GM23338 (cell line): ENCODE measurements around the gene KCMF1. TPM values are rescaled to one million over a fixed set of nuclear protein-coding genes. Genes with fewer than 3 reads are reported as not detected.

Experiments
- ATAC-seq: fragments of 200-7000 bp; cut with Tn5 transposase; 3 replicates; pipeline ENCODE4 v1.9.1; 2020
- DNase-seq: peaks from one replicate; pipeline ENCODE4 v3.0.0-alpha.2; 2015; ENCODE audit warnings: low spot score
- H2AFZ ChIP-seq: fragments of 200-600 bp; sonication (generic); 2 replicates; pipeline ENCODE4 v1.8.0; 2016; ENCODE audit warnings: antibody characterized with exemption, mild to moderate bottlenecking, moderate library complexity
- H3F3A ChIP-seq: fragments of 200-600 bp; sonication (generic); replicated peaks from 2 replicates; pipeline ENCODE4 v1.8.0; 2017; ENCODE audit warnings: antibody characterized with exemption, mixed run types, low read depth
- H3K27ac ChIP-seq: fragments of 200-600 bp; sonication (generic); 2 replicates; pipeline ENCODE4 v1.6.1; 2016; ENCODE audit warnings: low read depth
- H3K27me3 ChIP-seq: fragments of 200-600 bp; sonication (generic); 2 replicates; pipeline ENCODE4 v1.8.0; 2016; ENCODE audit warnings: mild to moderate bottlenecking, mixed run types, moderate library complexity; ENCODE audit not compliant: insufficient read depth
- H3K36me3 ChIP-seq: fragments of 200-600 bp; sonication (generic); 2 replicates; pipeline ENCODE4 v1.8.0; 2016; ENCODE audit warnings: mild to moderate bottlenecking; ENCODE audit not compliant: insufficient read depth
- H3K4me1 ChIP-seq: fragments of 200-600 bp; sonication (generic); 2 replicates; pipeline ENCODE4 v1.8.0; 2016; ENCODE audit warnings: mild to moderate bottlenecking, moderate library complexity; ENCODE audit not compliant: insufficient read depth
- H3K4me2 ChIP-seq: fragments of 200-600 bp; sonication (generic); 2 replicates; pipeline ENCODE4 v1.7.1; 2017; ENCODE audit warnings: mixed run types
- H3K4me3 ChIP-seq: fragments of 200-600 bp; sonication (generic); 2 replicates; pipeline ENCODE4 v1.6.1; 2016; ENCODE audit warnings: mixed run types
- H3K79me2 ChIP-seq: fragments of 200-600 bp; sonication (generic); replicated peaks from 2 replicates; pipeline ENCODE4 v1.8.0; 2017; ENCODE audit warnings: mild to moderate bottlenecking; ENCODE audit not compliant: insufficient read depth
- H3K9me2 ChIP-seq: fragments of 200-600 bp; sonication (generic); 2 replicates; pipeline ENCODE4 v1.8.0; 2017; ENCODE audit not compliant: insufficient read depth
- H4K20me1 ChIP-seq: fragments of 200-600 bp; sonication (generic); replicated peaks from 2 replicates; pipeline ENCODE4 v1.8.0; 2017; ENCODE audit warnings: mild to moderate bottlenecking; ENCODE audit not compliant: insufficient read depth
- H3K27ac Mint-ChIP-seq: 2 replicates; pipeline ENCODE4 v1.8.0; 2020; ENCODE audit warnings: inconsistent platforms, mild to moderate bottlenecking, moderate library complexity, mixed read lengths
- H3K27me3 Mint-ChIP-seq: 3 replicates; pipeline ENCODE4 v1.8.0; 2022; ENCODE audit warnings: low read depth, mild to moderate bottlenecking, moderate library complexity, mixed read lengths, inconsistent platforms; ENCODE audit not compliant: insufficient read depth, poor library complexity
- H3K36me3 Mint-ChIP-seq: 3 replicates; pipeline ENCODE4 v1.8.0; 2021; ENCODE audit warnings: low read depth, mild to moderate bottlenecking, inconsistent platforms, moderate library complexity, mixed read lengths
- H3K4me1 Mint-ChIP-seq: 3 replicates; pipeline ENCODE4 v1.8.0; 2020; ENCODE audit warnings: mild to moderate bottlenecking, inconsistent platforms, mixed read lengths
- H3K4me3 Mint-ChIP-seq: 3 replicates; pipeline ENCODE4 v1.8.0; 2021; ENCODE audit warnings: moderate library complexity, mild to moderate bottlenecking, inconsistent platforms, mixed read lengths
- H3K9me3 Mint-ChIP-seq: 3 replicates; pipeline ENCODE4 v1.8.0; 2020; ENCODE audit warnings: moderate library complexity, mild to moderate bottlenecking, inconsistent platforms, mixed read lengths
- CREB1 ChIP-seq: fragments of 250-450 bp; sonication (Bioruptor Pico); IDR thresholded peaks from 2 replicates; pipeline ENCODE4 v1.5.0; 2020; ENCODE audit warnings: low read depth, mild to moderate bottlenecking, moderate library complexity
- EZH2phosphoT487 ChIP-seq: fragments of 200-600 bp; sonication (generic); IDR thresholded peaks from one replicate; pipeline ENCODE4 v1.8.1; 2018; ENCODE audit warnings: antibody characterized with exemption; ENCODE audit not compliant: unreplicated experiment
- JUNB ChIP-seq: IDR thresholded peaks from one replicate; pipeline ENCODE4 v1.6.1; 2016; ENCODE audit warnings: antibody characterized with exemption; ENCODE audit not compliant: unreplicated experiment
- NANOG ChIP-seq: IDR thresholded peaks from 2 replicates; pipeline ENCODE4 v1.6.1; 2016; ENCODE audit warnings: antibody characterized with exemption, borderline replicate concordance
- POLR2AphosphoS5 ChIP-seq: IDR thresholded peaks from 2 replicates; pipeline ENCODE4 v1.6.1; 2016; ENCODE audit warnings: antibody characterized with exemption, low read depth
- STAT1 ChIP-seq: IDR thresholded peaks from one replicate; pipeline ENCODE4 v1.6.1; 2016; ENCODE audit warnings: antibody characterized with exemption; ENCODE audit not compliant: unreplicated experiment
- ZNF114 ChIP-seq: fragments of 250-450 bp; sonication (Bioruptor Pico); IDR thresholded peaks from 2 replicates; pipeline ENCODE4 v1.5.0; 2020; ENCODE audit warnings: mild to moderate bottlenecking, moderate library complexity
- ZNF331 ChIP-seq: fragments of 250-450 bp; sonication (Bioruptor Pico); IDR thresholded peaks from 2 replicates; pipeline ENCODE4 v1.5.0; 2020; ENCODE audit warnings: low read depth, mild to moderate bottlenecking, moderate library complexity
- polyA plus RNA-seq: library from polyadenylated mRNA; unstranded; fragments of >200 nt; fragmentation: Nextera tagmentation; extraction: Ambion mirVana; gene quantifications from 2 replicates; pipeline ENCODE4 v1.2.1, GENCODE V29; 2016
- total RNA-seq: library from RNA; depleted of rRNA; stranded (reverse); fragments of >200 nt; shearing (Covaris generic); gene quantifications from 2 replicates; pipeline ENCODE4 v1.2.3, GENCODE V29; 2014
- TF ChIP-seq, protein P1 (sequence below): IDR thresholded peaks from one replicate; pipeline ENCODE4 v1.6.1; 2018; ENCODE audit warnings: antibody characterized with exemption; ENCODE audit not compliant: unreplicated experiment
- TF ChIP-seq, protein P2 (sequence below): IDR thresholded peaks from 2 replicates; pipeline ENCODE4 v1.6.1; 2016; ENCODE audit warnings: antibody characterized with exemption
- TF ChIP-seq, protein P3 (sequence below), 2 experiments: fragments of 200-600 bp in 1 of 2; sonication (generic) in 1 of 2; conservative IDR thresholded peaks; 2 replicates each; pipeline versions ENCODE4 v1.5.1 to v1.6.1; 2016 to 2017; ENCODE audit warnings: antibody characterized with exemption in 2 of 2, low read depth in 2 of 2, mild to moderate bottlenecking in 2 of 2, moderate library complexity in 1 of 2
- TF ChIP-seq, protein P4 (sequence below): fragments of 250-450 bp; sonication (Bioruptor Pico); IDR thresholded peaks from 2 replicates; pipeline ENCODE4 v1.5.0; 2020; ENCODE audit warnings: mild to moderate bottlenecking, moderate library complexity

The KCMF1 gene
- total and polyA plus RNA-seq, 2 experiments from 2014 or later: 29.3 to 120 TPM

DNA sequence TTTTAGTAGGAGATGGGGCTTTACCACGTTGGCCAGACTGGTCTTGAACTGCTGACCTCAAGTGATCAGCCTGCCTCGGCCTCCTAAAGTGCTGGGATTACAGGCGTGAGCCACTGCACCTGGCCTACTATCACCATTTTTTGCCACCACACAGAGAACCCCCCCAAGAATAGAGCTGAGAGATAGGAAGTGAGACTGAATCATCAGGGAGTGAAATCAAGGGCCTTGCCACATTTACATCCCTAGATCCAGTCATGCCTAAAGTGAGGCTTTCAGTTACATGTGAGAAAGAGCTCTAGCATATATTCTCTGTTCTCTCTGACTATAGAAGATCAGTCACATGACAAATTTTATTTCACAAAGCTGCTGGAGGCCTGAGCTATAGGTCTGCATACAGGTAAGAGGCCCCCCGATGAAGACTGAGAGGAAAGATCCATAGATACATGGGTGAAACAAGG, 28.0 kb upstream of the KCMF1 start (continued):
- TF ChIP-seq, protein P1, sequence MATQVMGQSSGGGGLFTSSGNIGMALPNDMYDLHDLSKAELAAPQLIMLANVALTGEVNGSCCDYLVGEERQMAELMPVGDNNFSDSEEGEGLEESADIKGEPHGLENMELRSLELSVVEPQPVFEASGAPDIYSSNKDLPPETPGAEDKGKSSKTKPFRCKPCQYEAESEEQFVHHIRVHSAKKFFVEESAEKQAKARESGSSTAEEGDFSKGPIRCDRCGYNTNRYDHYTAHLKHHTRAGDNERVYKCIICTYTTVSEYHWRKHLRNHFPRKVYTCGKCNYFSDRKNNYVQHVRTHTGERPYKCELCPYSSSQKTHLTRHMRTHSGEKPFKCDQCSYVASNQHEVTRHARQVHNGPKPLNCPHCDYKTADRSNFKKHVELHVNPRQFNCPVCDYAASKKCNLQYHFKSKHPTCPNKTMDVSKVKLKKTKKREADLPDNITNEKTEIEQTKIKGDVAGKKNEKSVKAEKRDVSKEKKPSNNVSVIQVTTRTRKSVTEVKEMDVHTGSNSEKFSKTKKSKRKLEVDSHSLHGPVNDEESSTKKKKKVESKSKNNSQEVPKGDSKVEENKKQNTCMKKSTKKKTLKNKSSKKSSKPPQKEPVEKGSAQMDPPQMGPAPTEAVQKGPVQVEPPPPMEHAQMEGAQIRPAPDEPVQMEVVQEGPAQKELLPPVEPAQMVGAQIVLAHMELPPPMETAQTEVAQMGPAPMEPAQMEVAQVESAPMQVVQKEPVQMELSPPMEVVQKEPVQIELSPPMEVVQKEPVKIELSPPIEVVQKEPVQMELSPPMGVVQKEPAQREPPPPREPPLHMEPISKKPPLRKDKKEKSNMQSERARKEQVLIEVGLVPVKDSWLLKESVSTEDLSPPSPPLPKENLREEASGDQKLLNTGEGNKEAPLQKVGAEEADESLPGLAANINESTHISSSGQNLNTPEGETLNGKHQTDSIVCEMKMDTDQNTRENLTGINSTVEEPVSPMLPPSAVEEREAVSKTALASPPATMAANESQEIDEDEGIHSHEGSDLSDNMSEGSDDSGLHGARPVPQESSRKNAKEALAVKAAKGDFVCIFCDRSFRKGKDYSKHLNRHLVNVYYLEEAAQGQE: no peak
- TF ChIP-seq POLR2AphosphoS5 (no peak), ZNF114 (CRISPR knock-in tag) (no peak), CREB1 (CRISPR knock-in tag) (no peak)
- TF ChIP-seq, protein P2, sequence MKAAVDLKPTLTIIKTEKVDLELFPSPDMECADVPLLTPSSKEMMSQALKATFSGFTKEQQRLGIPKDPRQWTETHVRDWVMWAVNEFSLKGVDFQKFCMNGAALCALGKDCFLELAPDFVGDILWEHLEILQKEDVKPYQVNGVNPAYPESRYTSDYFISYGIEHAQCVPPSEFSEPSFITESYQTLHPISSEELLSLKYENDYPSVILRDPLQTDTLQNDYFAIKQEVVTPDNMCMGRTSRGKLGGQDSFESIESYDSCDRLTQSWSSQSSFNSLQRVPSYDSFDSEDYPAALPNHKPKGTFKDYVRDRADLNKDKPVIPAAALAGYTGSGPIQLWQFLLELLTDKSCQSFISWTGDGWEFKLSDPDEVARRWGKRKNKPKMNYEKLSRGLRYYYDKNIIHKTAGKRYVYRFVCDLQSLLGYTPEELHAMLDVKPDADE: no peak

DNA sequence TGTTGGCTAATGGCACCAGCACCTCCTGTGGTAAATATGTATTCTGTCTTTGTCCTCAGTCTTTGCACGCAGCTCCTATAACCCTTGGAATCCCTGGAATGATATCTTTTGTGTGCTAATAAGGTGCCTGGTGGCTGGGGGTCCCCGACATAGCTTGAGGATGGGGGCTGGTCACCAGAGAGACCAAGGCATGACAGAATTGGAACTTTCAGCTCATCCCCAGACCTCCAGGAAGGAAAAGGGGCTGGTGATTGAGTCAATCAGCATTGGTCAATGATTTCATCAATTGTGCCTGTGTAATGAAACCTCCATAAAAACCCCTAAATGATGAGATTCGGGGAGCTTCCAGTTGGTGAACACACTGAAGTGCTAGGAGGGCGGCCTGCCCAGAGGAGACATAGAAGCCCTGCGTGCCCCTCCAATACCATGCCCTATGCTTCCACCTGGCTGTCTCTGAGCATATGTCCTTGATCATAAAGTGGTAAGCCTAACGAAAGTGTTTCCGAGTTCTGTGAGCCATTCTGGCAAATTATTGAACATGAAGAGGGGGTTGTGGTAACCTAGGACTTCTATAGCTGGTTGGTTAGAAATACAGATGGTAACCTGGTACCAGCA, 26.6 kb upstream of the KCMF1 start:
- no peak overlapping the region for H3K27ac Mint-ChIP-seq
- no peak overlapping the region for H2AFZ ChIP-seq
- 0 out of 2 replicates have a peak, but pooled peaks cover 3% of the 10 kb centered on the region for H3F3A ChIP-seq
- no peak for DNase-seq
- no peaks in the 10 kb centered on the region for H3K9me3 Mint-ChIP-seq
- H3K36me3 Mint-ChIP-seq: no peaks in the 10 kb centered on the region
- no peak overlapping the region for H3K4me3 ChIP-seq
- peaks cover 35% of the 10 kb centered on the region for H3K4me1 Mint-ChIP-seq
- H3K4me3 Mint-ChIP-seq: no peak overlapping the region
- H3K4me2 ChIP-seq: no peak overlapping the region
- no peaks in the 10 kb centered on the region for H3K79me2 ChIP-seq
- H3K9me2 ChIP-seq: no peaks in the 10 kb centered on the region
- H4K20me1 ChIP-seq: no peaks in the 10 kb centered on the region; the same call in 1 of the 2 replicates
- no peak for ATAC-seq
- peaks cover 27% of the 10 kb centered on the region for H3K4me1 ChIP-seq
- H3K27me3 Mint-ChIP-seq: peaks cover 10% of the 10 kb centered on the region
- H3K27me3 ChIP-seq: no peaks in the 10 kb centered on the region
- H3K27ac ChIP-seq: no peak overlapping the region
- no peaks in the 10 kb centered on the region for H3K36me3 ChIP-seq
- TF ChIP-seq CREB1 (CRISPR knock-in tag) (no peak), NANOG (no peak), POLR2AphosphoS5 (no peak), JUNB (no peak), ZNF114 (CRISPR knock-in tag) (no peak), EZH2phosphoT487 (no peak), STAT1 (no peak), ZNF331 (CRISPR knock-in tag) (no peak)
- TF ChIP-seq, protein P3, sequence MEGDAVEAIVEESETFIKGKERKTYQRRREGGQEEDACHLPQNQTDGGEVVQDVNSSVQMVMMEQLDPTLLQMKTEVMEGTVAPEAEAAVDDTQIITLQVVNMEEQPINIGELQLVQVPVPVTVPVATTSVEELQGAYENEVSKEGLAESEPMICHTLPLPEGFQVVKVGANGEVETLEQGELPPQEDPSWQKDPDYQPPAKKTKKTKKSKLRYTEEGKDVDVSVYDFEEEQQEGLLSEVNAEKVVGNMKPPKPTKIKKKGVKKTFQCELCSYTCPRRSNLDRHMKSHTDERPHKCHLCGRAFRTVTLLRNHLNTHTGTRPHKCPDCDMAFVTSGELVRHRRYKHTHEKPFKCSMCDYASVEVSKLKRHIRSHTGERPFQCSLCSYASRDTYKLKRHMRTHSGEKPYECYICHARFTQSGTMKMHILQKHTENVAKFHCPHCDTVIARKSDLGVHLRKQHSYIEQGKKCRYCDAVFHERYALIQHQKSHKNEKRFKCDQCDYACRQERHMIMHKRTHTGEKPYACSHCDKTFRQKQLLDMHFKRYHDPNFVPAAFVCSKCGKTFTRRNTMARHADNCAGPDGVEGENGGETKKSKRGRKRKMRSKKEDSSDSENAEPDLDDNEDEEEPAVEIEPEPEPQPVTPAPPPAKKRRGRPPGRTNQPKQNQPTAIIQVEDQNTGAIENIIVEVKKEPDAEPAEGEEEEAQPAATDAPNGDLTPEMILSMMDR (conservative IDR thresholded peaks at IDR 0.05; ENCODE audit: low read depth in 2 of 2): no peak
- TF ChIP-seq, protein P4, sequence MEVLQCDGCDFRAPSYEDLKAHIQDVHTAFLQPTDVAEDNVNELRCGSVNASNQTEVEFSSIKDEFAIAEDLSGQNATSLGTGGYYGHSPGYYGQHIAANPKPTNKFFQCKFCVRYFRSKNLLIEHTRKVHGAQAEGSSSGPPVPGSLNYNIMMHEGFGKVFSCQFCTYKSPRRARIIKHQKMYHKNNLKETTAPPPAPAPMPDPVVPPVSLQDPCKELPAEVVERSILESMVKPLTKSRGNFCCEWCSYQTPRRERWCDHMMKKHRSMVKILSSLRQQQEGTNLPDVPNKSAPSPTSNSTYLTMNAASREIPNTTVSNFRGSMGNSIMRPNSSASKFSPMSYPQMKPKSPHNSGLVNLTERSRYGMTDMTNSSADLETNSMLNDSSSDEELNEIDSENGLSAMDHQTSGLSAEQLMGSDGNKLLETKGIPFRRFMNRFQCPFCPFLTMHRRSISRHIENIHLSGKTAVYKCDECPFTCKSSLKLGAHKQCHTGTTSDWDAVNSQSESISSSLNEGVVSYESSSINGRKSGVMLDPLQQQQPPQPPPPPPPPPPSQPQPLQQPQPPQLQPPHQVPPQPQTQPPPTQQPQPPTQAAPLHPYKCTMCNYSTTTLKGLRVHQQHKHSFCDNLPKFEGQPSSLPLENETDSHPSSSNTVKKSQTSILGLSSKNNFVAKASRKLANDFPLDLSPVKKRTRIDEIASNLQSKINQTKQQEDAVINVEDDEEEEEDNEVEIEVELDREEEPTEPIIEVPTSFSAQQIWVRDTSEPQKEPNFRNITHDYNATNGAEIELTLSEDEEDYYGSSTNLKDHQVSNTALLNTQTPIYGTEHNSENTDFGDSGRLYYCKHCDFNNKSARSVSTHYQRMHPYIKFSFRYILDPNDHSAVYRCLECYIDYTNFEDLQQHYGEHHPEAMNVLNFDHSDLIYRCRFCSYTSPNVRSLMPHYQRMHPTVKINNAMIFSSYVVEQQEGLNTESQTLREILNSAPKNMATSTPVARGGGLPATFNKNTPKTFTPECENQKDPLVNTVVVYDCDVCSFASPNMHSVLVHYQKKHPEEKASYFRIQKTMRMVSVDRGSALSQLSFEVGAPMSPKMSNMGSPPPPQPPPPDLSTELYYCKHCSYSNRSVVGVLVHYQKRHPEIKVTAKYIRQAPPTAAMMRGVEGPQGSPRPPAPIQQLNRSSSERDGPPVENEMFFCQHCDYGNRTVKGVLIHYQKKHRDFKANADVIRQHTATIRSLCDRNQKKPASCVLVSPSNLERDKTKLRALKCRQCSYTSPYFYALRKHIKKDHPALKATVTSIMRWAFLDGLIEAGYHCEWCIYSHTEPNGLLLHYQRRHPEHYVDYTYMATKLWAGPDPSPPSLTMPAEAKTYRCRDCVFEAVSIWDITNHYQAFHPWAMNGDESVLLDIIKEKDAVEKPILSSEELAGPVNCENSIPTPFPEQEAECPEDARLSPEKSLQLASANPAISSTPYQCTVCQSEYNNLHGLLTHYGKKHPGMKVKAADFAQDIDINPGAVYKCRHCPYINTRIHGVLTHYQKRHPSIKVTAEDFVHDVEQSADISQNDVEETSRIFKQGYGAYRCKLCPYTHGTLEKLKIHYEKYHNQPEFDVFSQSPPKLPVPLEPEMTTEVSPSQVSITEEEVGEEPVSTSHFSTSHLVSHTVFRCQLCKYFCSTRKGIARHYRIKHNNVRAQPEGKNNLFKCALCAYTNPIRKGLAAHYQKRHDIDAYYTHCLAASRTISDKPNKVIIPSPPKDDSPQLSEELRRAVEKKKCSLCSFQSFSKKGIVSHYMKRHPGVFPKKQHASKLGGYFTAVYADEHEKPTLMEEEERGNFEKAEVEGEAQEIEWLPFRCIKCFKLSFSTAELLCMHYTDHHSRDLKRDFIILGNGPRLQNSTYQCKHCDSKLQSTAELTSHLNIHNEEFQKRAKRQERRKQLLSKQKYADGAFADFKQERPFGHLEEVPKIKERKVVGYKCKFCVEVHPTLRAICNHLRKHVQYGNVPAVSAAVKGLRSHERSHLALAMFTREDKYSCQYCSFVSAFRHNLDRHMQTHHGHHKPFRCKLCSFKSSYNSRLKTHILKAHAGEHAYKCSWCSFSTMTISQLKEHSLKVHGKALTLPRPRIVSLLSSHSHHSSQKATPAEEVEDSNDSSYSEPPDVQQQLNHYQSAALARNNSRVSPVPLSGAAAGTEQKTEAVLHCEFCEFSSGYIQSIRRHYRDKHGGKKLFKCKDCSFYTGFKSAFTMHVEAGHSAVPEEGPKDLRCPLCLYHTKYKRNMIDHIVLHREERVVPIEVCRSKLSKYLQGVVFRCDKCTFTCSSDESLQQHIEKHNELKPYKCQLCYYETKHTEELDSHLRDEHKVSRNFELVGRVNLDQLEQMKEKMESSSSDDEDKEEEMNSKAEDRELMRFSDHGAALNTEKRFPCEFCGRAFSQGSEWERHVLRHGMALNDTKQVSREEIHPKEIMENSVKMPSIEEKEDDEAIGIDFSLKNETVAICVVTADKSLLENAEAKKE (CRISPR knock-in tag): no peak
